Sigmoid colon (tissue), 7 donors: Measurements from ENCODE around the gene KCNQ1OT1. TPM values are rescaled to one million over a fixed set of nuclear protein-coding genes. Genes with fewer than 3 reads are reported as not detected.

Experiments
- DNase-seq: peaks from one replicate; pipeline ENCODE4 v3.0.0-alpha.2; 2019
- H3K27ac ChIP-seq, 4 donors: fragments of 200-600 bp; sonication (generic); one replicate each; pipeline ENCODE4 v1.5.1; 2016 to 2019; ENCODE audit warnings: mild to moderate bottlenecking in 1 of 4
- H3K27me3 ChIP-seq, 3 donors: fragments of 200-600 bp; sonication (generic); one replicate each; pipeline ENCODE4 v1.5.1; 2019; ENCODE audit warnings: mild to moderate bottlenecking in 1 of 3
- H3K36me3 ChIP-seq, 4 donors: fragments of 200-600 bp; sonication (generic); one replicate each; pipeline ENCODE4 v1.5.1; 2016 to 2019
- H3K4me1 ChIP-seq, 4 donors: fragments of 200-600 bp; sonication (generic); one replicate each; pipeline ENCODE4 v1.5.1; 2017 to 2019
- H3K4me3 ChIP-seq, 4 donors: fragments of 200-600 bp; sonication (generic); one replicate each; pipeline ENCODE4 v1.5.1; 2017 to 2019; ENCODE audit warnings: mild to moderate bottlenecking in 2 of 4, moderate library complexity in 1 of 4
- H3K9me3 ChIP-seq, 4 donors: fragments of 200-600 bp in 3 of 4; sonication (generic) in 3 of 4; one replicate each; pipeline versions ENCODE4 v1.5.1 to v1.6.1; 2013 to 2019
- CTCF ChIP-seq, 4 experiments: fragments of 450-650 bp in 3 of 4; fragments of 200-600 bp in 1 of 4; IDR thresholded peaks; one replicate each; pipeline ENCODE4 v1.5.1; 2016 to 2019; ENCODE audit warnings: antibody characterized with exemption in 4 of 4, mild to moderate bottlenecking in 3 of 4, moderate library complexity in 2 of 4
- EP300 ChIP-seq, 4 donors: sonication (generic); formaldehyde crosslinking; IDR thresholded peaks; one replicate each; pipeline ENCODE4 v1.6.1; 2017; ENCODE audit warnings: antibody characterized with exemption in 4 of 4
- POLR2A ChIP-seq, 2 donors: fragments of 450-650 bp; IDR thresholded peaks; one replicate each; pipeline ENCODE4 v1.6.1; 2016; ENCODE audit warnings: antibody characterized with exemption in 2 of 2, mild to moderate bottlenecking in 2 of 2, moderate library complexity in 2 of 2
- POLR2AphosphoS5 ChIP-seq, 4 donors: sonication (generic); formaldehyde crosslinking; IDR thresholded peaks; one replicate each; pipeline ENCODE4 v1.6.1; 2017; ENCODE audit warnings: antibody characterized with exemption in 4 of 4
- WGBS, 2 donors: extraction: QIAGEN DNeasy Blood & Tissue Kit; methylation state at CpG; one replicate each; pipeline ENCODE4 v1.1.7; 2013; 5-methylcytosine and 5-hydroxymethylcytosine counted together
- intact Hi-C: fragments of 100-400 bp; cut with DNase I; formaldehyde crosslinking; loops from one replicate; pipeline ENCODE4 v1.15.1; 2023
- polyA plus RNA-seq, 3 donors: library from polyadenylated mRNA; stranded (reverse); fragments of 200-250 nt; gene quantifications; one replicate each; pipeline ENCODE4 v1.2.3, GENCODE V29; 2013
- total RNA-seq, 4 donors: library from RNA; depleted of rRNA; stranded (reverse); fragments of >200 nt; gene quantifications; one replicate each; pipeline ENCODE4 v1.1.0, GENCODE V29; 2016
- donor health status: healthy with polysubstance abuse.
- donor health status: Bipolar disorder and iron deficiency.
- donor health status: healthy.

The KCNQ1OT1 gene
- total and polyA plus RNA-seq, 7 donors: under 0.01 to 3.6 (median 0.99) TPM

- 95 to 96% methylated on average over 20 of the region's 20 CpGs for WGBS, 2 donors
- DNase-seq: peak; percentile 55
- intact Hi-C loops: no loop called here
These were observed 112.5 kb downstream of the KCNQ1OT1 start for GRCh38 chr11:2587132-2587930.

DNA sequence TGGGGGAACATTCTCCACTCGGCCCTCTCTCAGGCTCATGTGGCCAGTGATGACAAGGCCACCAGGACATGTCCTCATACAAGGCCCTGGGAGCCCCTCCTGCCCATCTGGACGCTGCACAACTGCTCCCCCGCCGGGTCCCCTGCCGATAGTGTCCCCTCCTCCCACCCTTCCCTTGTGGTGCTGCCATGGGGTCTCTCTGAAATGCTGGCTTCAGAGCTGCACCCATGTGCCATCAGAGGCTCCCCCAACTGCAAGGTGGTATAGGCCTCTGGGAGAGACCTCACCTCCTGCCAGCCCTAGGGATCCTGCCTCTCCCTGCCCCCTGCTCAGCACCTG lies 113.0 kb downstream of the KCNQ1OT1 start:
- 90 to 93% methylated on average over 5 of the region's 5 CpGs for WGBS, 2 donors
- H3K4me1 ChIP-seq: peaks cover 0 to 8% (median 2%) of the 10 kb centered on the region in 4 donors
- no peak overlapping the region for H3K4me3 ChIP-seq
- H3K36me3 ChIP-seq: no peaks in the 10 kb centered on the region
- H3K27ac ChIP-seq: no peak overlapping the region
- H3K27me3 ChIP-seq: peaks cover 0 to 5% (median 0%) of the 10 kb centered on the region in 3 donors
- no peak for DNase-seq
- intact Hi-C loops: no loop called here
- H3K9me3 ChIP-seq: no peaks in the 10 kb centered on the region
- TF ChIP-seq CTCF (IDR thresholded peaks at IDR 0.05) (no peak), EP300 (IDR thresholded peaks at IDR 0.05) (no peak), POLR2AphosphoS5 (IDR thresholded peaks at IDR 0.05) (no peak), POLR2A (IDR thresholded peaks at IDR 0.05) (no peak)

More at GRCh38 chr11:2587132-2587930, 112.5 kb downstream of the KCNQ1OT1 start:
- no peak for TF ChIP-seq POLR2A (IDR thresholded peaks at IDR 0.05)
- no peak for TF ChIP-seq POLR2AphosphoS5 (IDR thresholded peaks at IDR 0.05)
- no peak for TF ChIP-seq CTCF (IDR thresholded peaks at IDR 0.05)
- TF ChIP-seq EP300 (IDR thresholded peaks at IDR 0.05): no peak
- Histone ChIP-seq H3K4me3 (no peak overlapping the region), H3K4me1 (peaks cover 0 to 8% (median 2%) of the 10 kb centered on the region in 4 donors), H3K9me3 (no peaks in the 10 kb centered on the region), H3K36me3 (no peaks in the 10 kb centered on the region), H3K27ac (no peak overlapping the region), H3K27me3 (peaks cover 0 to 5% (median 0%) of the 10 kb centered on the region in 3 donors)

DNA sequence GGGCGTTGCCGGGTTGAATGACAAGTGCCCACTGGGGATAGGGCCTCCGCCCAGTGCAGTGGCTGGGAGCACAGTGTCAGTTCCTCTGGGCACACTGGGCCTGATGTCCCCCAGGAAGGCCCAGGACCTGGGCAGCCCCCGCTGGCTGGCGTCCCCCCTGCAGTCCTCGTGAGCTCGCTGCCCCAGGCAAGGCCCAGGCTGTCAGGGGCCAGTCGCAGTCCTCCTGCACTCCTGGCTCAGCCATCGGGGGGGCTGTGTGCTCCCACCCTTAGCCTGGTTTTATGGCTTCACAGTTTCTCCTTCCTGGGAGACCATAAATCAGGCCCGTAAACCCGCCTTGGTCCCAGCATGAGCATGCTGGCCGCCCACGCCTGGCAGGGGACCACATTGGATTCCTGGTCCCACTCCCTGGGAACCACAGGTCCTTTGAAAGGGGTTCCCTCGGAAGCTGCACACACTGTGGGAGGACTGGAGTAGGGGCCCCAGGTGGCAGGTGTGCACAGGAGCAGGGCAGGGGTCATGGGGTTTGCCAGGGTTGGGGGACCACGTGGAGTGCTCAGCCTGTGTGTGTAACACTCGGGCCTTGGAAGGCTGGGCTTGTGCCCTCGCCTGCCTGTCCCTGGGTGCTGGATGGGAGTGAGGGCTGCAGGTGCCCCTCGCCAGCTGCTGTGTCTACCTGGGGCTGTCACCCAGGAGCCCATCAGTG lies 113.6 kb downstream of the KCNQ1OT1 start:
- TF ChIP-seq POLR2A (IDR thresholded peaks at IDR 0.05) (no peak), EP300 (IDR thresholded peaks at IDR 0.05) (no peak), POLR2AphosphoS5 (IDR thresholded peaks at IDR 0.05) (no peak), CTCF (IDR thresholded peaks at IDR 0.05) (no peak)
- H3K36me3 ChIP-seq: no peaks in the 10 kb centered on the region
- peak; percentile 57 for DNase-seq
- 80% methylated on average over 18 of the region's 18 CpGs for WGBS, 2 donors
- peaks cover 0 to 5% (median 0%) of the 10 kb centered on the region in 3 donors for H3K27me3 ChIP-seq
- no peak overlapping the region for H3K27ac ChIP-seq
- intact Hi-C loops: no loop called here
- H3K4me1 ChIP-seq: peaks cover 0 to 8% (median 2%) of the 10 kb centered on the region in 4 donors
- no peaks in the 10 kb centered on the region for H3K9me3 ChIP-seq
- H3K4me3 ChIP-seq: no peak overlapping the region

- Histone ChIP-seq H3K9me3 (no peaks in the 10 kb centered on the region), H3K4me1 (peaks cover 0 to 8% (median 2%) of the 10 kb centered on the region in 4 donors), H3K36me3 (no peaks in the 10 kb centered on the region), H3K4me3 (no peak overlapping the region), H3K27ac (no peak overlapping the region), H3K27me3 (no peaks in the 10 kb centered on the region)
- no peak for DNase-seq
- no peak for TF ChIP-seq CTCF (IDR thresholded peaks at IDR 0.05)
- WGBS, 2 donors: 92 to 95% methylated on average over 6 of the region's 6 CpGs
- intact Hi-C loops: no loop called here
These were observed 114.2 kb downstream of the KCNQ1OT1 start for GRCh38 chr11:2585566-2586086.
